ENCODE measurements around the gene BACH2.

Gene BACH2

GRCh38 chr6:89956182-89956581 lies 340.5 kb downstream of the BACH2 start:
- no peak for DNase-seq

- no peak for DNase-seq
Observed at GRCh38 chr6:89955364-89955763, 341.3 kb downstream of the BACH2 start.

- no peak for DNase-seq
Observed at GRCh38 chr6:89954721-89955148, 341.9 kb downstream of the BACH2 start.

- DNase-seq, result no peak
Observed at GRCh38 chr6:89952686-89953085, 344.0 kb downstream of the BACH2 start.

- DNase-seq, result no peak
Observed at GRCh38 chr6:89952105-89952671, 344.5 kb downstream of the BACH2 start.

- DNase-seq, result no peak
Observed at GRCh38 chr6:89951574-89952104, 345.0 kb downstream of the BACH2 start.

- no peak for DNase-seq
Observed at GRCh38 chr6:89950879-89951391, 345.7 kb downstream of the BACH2 start.

- no peak for DNase-seq
Observed at GRCh38 chr6:89950446-89950845, 346.2 kb downstream of the BACH2 start.

GRCh38 chr6:89948876-89949275 lies 347.8 kb downstream of the BACH2 start:
- no peak for DNase-seq

GRCh38 chr6:89944826-89945407 lies 351.7 kb downstream of the BACH2 start:
- no peak for DNase-seq

GRCh38 chr6:89944181-89944755 lies 352.4 kb downstream of the BACH2 start:
- DNase-seq, result no peak

GRCh38 chr6:89942601-89943000 lies 354.0 kb downstream of the BACH2 start:
- DNase-seq, result no peak

- no peak for DNase-seq
Observed at GRCh38 chr6:89941763-89942497, 354.7 kb downstream of the BACH2 start.

- no peak for DNase-seq
Observed at GRCh38 chr6:89941031-89941762, 355.4 kb downstream of the BACH2 start.

- no peak for DNase-seq
Observed at GRCh38 chr6:89940225-89941027, 356.2 kb downstream of the BACH2 start.

GRCh38 chr6:89939144-89939543 lies 357.5 kb downstream of the BACH2 start:
- DNase-seq, result no peak

GRCh38 chr6:89938014-89938413 lies 358.6 kb downstream of the BACH2 start:
- no peak for DNase-seq

GRCh38 chr6:89936177-89936576 lies 360.5 kb downstream of the BACH2 start:
- DNase-seq, result no peak

- DNase-seq, result no peak
Observed at GRCh38 chr6:89934685-89935366, 361.8 kb downstream of the BACH2 start.

GRCh38 chr6:89932245-89932802 lies 364.3 kb downstream of the BACH2 start:
- DNase-seq, result no peak

GRCh38 chr6:89930789-89931188 lies 365.9 kb downstream of the BACH2 start:
- no peak for DNase-seq
